Thyroid gland (tissue), 4 donors: ENCODE results near the gene NUDT3. TPM values are rescaled to one million over a fixed set of nuclear protein-coding genes. Genes with fewer than 3 reads are reported as not detected.

Experiments
- DNase-seq, 2 donors: peaks; one replicate each; pipeline ENCODE4 v3.0.0-alpha.2; 2019
- H3K27ac ChIP-seq, 3 donors: fragments of 200-600 bp; sonication (generic); 1 replicate in 2 of 3; 2 replicates in 1 of 3; pipeline ENCODE4 v1.5.1; 2016 to 2019; ENCODE audit warnings: mild to moderate bottlenecking in 1 of 3, moderate library complexity in 1 of 3
- H3K27me3 ChIP-seq: fragments of 200-600 bp; sonication (generic); one replicate; pipeline ENCODE4 v1.5.1; 2019
- H3K36me3 ChIP-seq, 2 donors: fragments of 200-600 bp; sonication (generic); one replicate each; pipeline ENCODE4 v1.5.1; 2016 to 2019
- H3K4me1 ChIP-seq, 2 donors: fragments of 200-600 bp; sonication (generic); one replicate each; pipeline ENCODE4 v1.5.1; 2017 to 2019
- H3K4me3 ChIP-seq, 3 donors: fragments of 200-600 bp; sonication (generic); replicated peaks in 1 of 3; 1 replicate in 2 of 3; 2 replicates in 1 of 3; pipeline ENCODE4 v1.5.1; 2016; ENCODE audit warnings: mild to moderate bottlenecking in 1 of 3
- H3K9me3 ChIP-seq: fragments of 200-600 bp; sonication (generic); one replicate; pipeline ENCODE4 v1.5.1; 2017
- CTCF ChIP-seq, 6 experiments: fragments of 200-600 bp in 3 of 6; fragments of 450-650 bp in 3 of 6; sonication (generic) in 3 of 6; IDR thresholded peaks; one replicate each; pipeline ENCODE4 v1.5.1; 2016 to 2019; ENCODE audit warnings: antibody characterized with exemption in 6 of 6, mild to moderate bottlenecking in 2 of 6, inconsistent platforms in 1 of 6, moderate library complexity in 1 of 6
- POLR2A ChIP-seq, 2 donors: fragments of 450-650 bp; IDR thresholded peaks; one replicate each; pipeline ENCODE4 v1.6.1; 2017; ENCODE audit warnings: antibody characterized with exemption in 2 of 2, mild to moderate bottlenecking in 2 of 2, moderate library complexity in 1 of 2
- WGBS, 2 donors: methylation state at CpG; one replicate each; pipeline ENCODE4 v1.1.5; 2017; 5-methylcytosine and 5-hydroxymethylcytosine counted together
- intact Hi-C: fragments of 100-400 bp; cut with DNase I; formaldehyde crosslinking; loops from one replicate; pipeline ENCODE4 v1.15.1; 2023
- microRNA-seq: library from miRNA; unstranded; fragments of <30 nt; microRNA quantifications from one replicate; pipeline ENCODE4, GENCODE V29; 2016
- small RNA-seq: library from RNA; depleted of rRNA; stranded (forward); fragments of <200 nt; gene quantifications from one replicate; pipeline ENCODE3, GENCODE V24; 2016
- total RNA-seq, 4 donors: library from RNA; depleted of rRNA; stranded (reverse); fragments of >200 nt; gene quantifications; one replicate each; pipeline ENCODE4 v1.2.3, GENCODE V29; 2016

The NUDT3 gene
- total RNA-seq, 4 donors from 2014 or later, result 68.1 to 98.9 (median 75.5) TPM

GRCh38 chr6:34231566-34232336, 160.7 kb downstream of the NUDT3 start:
- no peak for DNase-seq
- intact Hi-C loops, result no loop called here
- TF ChIP-seq POLR2A (IDR thresholded peaks at IDR 0.05) (no peak), CTCF (IDR thresholded peaks at IDR 0.05) (no peak)
- Histone ChIP-seq H3K4me3 (no peak overlapping the region), H3K27me3 (no peaks in the 10 kb centered on the region), H3K36me3 (no peaks in the 10 kb centered on the region), H3K4me1 (peaks cover 8 to 16% of the 10 kb centered on the region in 2 donors), H3K27ac (no peak overlapping the region), H3K9me3 (no peaks in the 10 kb centered on the region)
- WGBS, 2 donors, result 93 to 95% methylated on average over 16 to 17 of the region's 17 CpGs

DNA sequence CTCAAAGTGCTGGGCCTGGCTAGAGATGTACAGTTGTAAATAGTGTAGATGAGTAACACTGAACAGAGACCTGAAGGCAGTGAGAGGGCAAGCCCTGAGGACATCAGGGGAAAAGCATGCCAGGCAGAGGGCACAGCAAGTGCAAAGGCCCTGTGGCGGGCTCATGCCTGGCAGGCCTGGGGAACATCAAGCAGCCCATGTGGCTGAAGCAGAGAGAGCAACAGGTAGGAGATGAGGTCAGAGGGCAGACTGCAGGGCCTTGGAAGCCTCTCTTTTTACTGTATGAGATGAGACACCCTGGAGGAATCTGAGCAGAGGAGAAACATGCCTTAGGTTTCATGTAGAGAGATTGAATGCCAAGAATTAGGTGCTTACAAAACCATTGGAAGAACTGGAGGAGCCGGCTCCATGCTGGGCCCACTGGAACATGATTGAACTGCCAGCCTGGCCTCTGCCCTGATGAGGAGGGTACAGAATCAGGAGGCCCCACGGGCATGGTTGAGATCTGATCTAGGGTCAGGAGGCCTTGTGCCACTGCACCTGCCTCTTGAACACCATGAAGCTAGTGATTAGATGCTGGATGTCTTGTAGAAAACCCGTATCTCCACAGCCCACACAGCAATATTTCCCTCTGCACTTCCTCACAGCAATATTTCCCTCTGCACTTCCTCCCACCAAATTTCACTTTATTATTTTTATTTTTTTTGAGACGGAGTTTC, 161.7 kb downstream of the NUDT3 start:
- Histone ChIP-seq H3K4me3 (no peak overlapping the region), H3K36me3 (no peaks in the 10 kb centered on the region), H3K27me3 (no peaks in the 10 kb centered on the region), H3K27ac (no peak overlapping the region), H3K4me1 (peaks cover 1 to 9% of the 10 kb centered on the region in 2 donors), H3K9me3 (no peaks in the 10 kb centered on the region)
- WGBS, 2 donors, result 89 to 95% methylated on average over 5 of the region's 5 CpGs
- intact Hi-C loops, result no loop called here
- DNase-seq, result no peak
- TF ChIP-seq POLR2A (IDR thresholded peaks at IDR 0.05) (no peak), CTCF (IDR thresholded peaks at IDR 0.05) (no peak)

GRCh38 chr6:34229877-34230276, 162.6 kb downstream of the NUDT3 start:
- intact Hi-C loops, result no loop called here
- Histone ChIP-seq H3K4me1 (no peaks in the 10 kb centered on the region), H3K27ac (no peak overlapping the region), H3K36me3 (no peaks in the 10 kb centered on the region), H3K4me3 (no peak overlapping the region), H3K27me3 (no peaks in the 10 kb centered on the region), H3K9me3 (no peaks in the 10 kb centered on the region)
- 94 to 97% methylated on average over 8 of the region's 8 CpGs for WGBS, 2 donors
- DNase-seq, result no peak
- TF ChIP-seq CTCF (IDR thresholded peaks at IDR 0.05) (no peak), POLR2A (IDR thresholded peaks at IDR 0.05) (no peak)

Small RNAs within 50 kb of the gene (microRNA-seq; reads per million reads assigned to microRNA genes)
- gene MIR6835, result not detected

Small RNAs within 50 kb of the gene (small RNA-seq; reads per million reads assigned to genes)
- not detected for gene MIR6835

Other genes starting within 250 kb of the NUDT3 start
- gene GRM4, start 246.6 kb downstream of the NUDT3 start, total RNA-seq, result under 1 TPM in 1 of 4 donors, not detected in 3; under 0.01 TPM
- gene HMGA1, start 155.8 kb downstream of the NUDT3 start, total RNA-seq, result 10 to 100 TPM; 33.3 to 48.5 (median 41.9) TPM
- gene SMIM29, start 143.7 kb downstream of the NUDT3 start, total RNA-seq, result 10 to 100 TPM; 23.4 to 46.2 (median 31.1) TPM
- gene RPS10, start 33.4 kb upstream of the NUDT3 start, total RNA-seq, result 1,000 to 10,000 TPM; 1,548 to 3,114 (median 2,536) TPM
- under 1 TPM in 1 of 4 donors, not detected in 3; 0.11 TPM for gene PACSIN1, start 73.4 kb upstream of the NUDT3 start, total RNA-seq
- gene SPDEF, start 163.7 kb upstream of the NUDT3 start, total RNA-seq, result not detected